Right lobe of liver (tissue), 4 donors: ENCODE results near the gene PTPN13.

ENCODE experiments used
- POLR2A ChIP-seq: fragments of 450-650 bp; IDR thresholded peaks from one replicate; pipeline ENCODE4 v1.6.1; 2017; ENCODE audit warnings: antibody characterized with exemption, mild to moderate bottlenecking
- TF ChIP-seq, protein P1 (sequence below), 4 donors: fragments of 200-600 bp in 3 of 4; fragments of 450-650 bp in 1 of 4; IDR thresholded peaks; one replicate each; pipeline versions ENCODE4 v1.5.1 to v1.8.0; 2016 to 2022; ENCODE audit warnings: antibody characterized with exemption in 4 of 4, mild to moderate bottlenecking in 2 of 4
- donor health status: DM: no; HTN: no; CAD: no.
- donor health status: DM: no; HTN: no; CAD: no.
- donor health status: DM: no; HTN: yes; CAD: no.

DNA sequence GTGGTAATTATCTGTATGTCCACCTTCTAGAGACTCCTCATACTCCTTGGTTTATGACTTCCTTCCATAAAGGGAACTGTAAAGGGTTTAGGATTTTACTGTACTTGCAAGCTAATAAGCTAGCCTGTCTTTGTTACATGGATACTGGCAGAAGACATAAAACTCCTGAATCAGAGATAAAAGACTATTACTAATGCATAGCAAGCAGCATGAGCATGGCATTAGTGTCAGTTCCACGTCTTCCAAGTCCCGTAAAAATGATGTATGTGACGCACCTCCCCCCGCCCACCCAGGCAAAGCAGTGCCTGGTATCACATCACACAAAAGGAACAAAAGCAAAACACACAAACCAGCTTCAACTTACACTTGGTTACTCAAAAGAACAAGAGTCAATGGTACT is 184.1 kb downstream of the PTPN13 start:
- TF ChIP-seq POLR2A: no peak
- TF ChIP-seq, protein P1, sequence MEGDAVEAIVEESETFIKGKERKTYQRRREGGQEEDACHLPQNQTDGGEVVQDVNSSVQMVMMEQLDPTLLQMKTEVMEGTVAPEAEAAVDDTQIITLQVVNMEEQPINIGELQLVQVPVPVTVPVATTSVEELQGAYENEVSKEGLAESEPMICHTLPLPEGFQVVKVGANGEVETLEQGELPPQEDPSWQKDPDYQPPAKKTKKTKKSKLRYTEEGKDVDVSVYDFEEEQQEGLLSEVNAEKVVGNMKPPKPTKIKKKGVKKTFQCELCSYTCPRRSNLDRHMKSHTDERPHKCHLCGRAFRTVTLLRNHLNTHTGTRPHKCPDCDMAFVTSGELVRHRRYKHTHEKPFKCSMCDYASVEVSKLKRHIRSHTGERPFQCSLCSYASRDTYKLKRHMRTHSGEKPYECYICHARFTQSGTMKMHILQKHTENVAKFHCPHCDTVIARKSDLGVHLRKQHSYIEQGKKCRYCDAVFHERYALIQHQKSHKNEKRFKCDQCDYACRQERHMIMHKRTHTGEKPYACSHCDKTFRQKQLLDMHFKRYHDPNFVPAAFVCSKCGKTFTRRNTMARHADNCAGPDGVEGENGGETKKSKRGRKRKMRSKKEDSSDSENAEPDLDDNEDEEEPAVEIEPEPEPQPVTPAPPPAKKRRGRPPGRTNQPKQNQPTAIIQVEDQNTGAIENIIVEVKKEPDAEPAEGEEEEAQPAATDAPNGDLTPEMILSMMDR (IDR thresholded peaks at IDR 0.05): no peak
